Measurements from ENCODE around the gene ITGB6.

The ITGB6 gene

DNA sequence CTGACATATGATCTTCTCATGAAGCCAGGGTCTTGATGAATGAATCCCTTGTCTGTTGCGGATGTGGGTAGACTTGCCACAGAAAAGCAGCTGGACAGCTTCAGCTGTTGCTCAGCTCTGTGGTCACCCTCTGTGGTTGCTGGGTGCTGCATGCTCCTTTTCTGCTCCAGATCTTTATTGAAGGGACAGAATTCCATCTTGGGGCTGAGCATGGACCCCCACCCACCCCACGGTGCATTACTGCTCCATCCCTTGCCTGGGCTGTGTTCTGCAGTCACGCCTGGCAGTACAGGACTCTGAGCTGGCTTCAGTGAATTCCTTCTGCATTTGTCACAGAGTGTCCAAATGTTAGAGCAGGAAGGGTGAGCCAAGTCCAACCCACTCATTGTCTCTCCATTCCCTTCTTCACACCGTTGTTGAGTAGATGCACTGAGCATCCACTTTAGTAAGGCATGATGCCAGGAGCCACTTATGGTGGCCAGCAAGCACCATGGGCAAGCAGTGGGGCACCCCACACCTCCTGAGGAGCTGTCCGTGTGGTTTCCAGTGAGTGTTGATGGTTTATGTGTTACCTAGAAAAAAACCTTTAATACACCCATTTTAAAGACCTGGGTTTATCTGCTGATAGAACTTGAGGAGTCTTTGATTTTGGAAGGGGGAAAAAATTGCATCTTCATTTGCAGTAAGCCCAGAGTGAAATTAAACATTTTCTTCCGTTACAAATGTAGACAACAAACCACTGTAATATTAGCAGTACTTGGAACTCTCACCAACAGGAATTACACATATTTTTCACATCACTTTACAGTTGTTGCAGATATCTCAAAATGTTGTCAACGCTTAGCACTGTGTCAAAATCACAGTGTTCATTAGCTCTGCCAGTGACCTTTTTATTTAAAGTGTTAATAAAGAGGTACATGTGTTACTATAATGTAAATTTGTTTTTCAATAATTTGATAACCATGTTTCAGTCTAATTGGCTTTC, 14.7 kb upstream of the ITGB6 start:
- no peaks in the 10 kb centered on the region for H3K27me3 ChIP-seq (ENCODE audit: control insufficient read depth, insufficient read depth, low read length)
- H3K36me3 ChIP-seq (ENCODE audit: control insufficient read depth, insufficient read depth, low read length) = no peaks in the 10 kb centered on the region
- no peak overlapping the region for H2AFZ ChIP-seq
- H3K4me3 ChIP-seq (ENCODE audit: low read depth, low read length) = no peak overlapping the region
- H3K9ac ChIP-seq = no peak overlapping the region
- H3K27ac ChIP-seq = no peak overlapping the region
- TF ChIP-seq, protein P1, sequence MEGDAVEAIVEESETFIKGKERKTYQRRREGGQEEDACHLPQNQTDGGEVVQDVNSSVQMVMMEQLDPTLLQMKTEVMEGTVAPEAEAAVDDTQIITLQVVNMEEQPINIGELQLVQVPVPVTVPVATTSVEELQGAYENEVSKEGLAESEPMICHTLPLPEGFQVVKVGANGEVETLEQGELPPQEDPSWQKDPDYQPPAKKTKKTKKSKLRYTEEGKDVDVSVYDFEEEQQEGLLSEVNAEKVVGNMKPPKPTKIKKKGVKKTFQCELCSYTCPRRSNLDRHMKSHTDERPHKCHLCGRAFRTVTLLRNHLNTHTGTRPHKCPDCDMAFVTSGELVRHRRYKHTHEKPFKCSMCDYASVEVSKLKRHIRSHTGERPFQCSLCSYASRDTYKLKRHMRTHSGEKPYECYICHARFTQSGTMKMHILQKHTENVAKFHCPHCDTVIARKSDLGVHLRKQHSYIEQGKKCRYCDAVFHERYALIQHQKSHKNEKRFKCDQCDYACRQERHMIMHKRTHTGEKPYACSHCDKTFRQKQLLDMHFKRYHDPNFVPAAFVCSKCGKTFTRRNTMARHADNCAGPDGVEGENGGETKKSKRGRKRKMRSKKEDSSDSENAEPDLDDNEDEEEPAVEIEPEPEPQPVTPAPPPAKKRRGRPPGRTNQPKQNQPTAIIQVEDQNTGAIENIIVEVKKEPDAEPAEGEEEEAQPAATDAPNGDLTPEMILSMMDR (IDR thresholded peaks at IDR 0.05) = no peak
- no peaks in the 10 kb centered on the region for H3K79me2 ChIP-seq
- no peak overlapping the region for H3K4me2 ChIP-seq (ENCODE audit: low read length)
- H3K4me1 ChIP-seq = peaks cover 2% of the 10 kb centered on the region
- H3K9me3 ChIP-seq (ENCODE audit: control insufficient read depth, low read length) = no peaks in the 10 kb centered on the region

DNA sequence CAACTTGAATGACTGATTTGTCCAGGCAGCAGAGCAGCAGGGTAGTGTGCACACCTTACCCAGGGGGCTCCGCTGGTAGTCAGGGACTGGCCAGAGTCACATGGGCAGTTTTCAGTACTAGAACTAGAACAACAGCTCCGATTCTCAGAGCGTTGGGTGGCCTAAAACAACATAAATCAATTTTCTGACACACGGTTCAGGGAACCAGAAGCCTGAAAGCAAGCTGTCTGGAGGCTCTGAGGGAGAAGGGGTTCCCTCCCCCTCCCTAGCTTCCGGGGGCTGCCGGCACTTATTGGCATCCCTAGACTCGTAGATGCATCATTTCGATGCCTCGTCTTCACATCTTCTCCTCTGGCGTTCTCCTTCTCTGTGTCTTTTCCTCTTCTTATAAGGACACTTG, 13.4 kb upstream of the ITGB6 start:
- peaks cover 3% of the 10 kb centered on the region for H3K4me1 ChIP-seq
- no peak overlapping the region for H3K9ac ChIP-seq
- H3K79me2 ChIP-seq = no peaks in the 10 kb centered on the region
- no peaks in the 10 kb centered on the region for H3K9me3 ChIP-seq (ENCODE audit: control insufficient read depth, low read length)
- no peak overlapping the region for H3K27ac ChIP-seq
- H3K4me2 ChIP-seq (ENCODE audit: low read length) = no peak overlapping the region
- H2AFZ ChIP-seq = no peak overlapping the region
- no peaks in the 10 kb centered on the region for H3K27me3 ChIP-seq (ENCODE audit: control insufficient read depth, insufficient read depth, low read length)
- no peak overlapping the region for H3K4me3 ChIP-seq (ENCODE audit: low read depth, low read length)
- TF ChIP-seq, protein P1 (IDR thresholded peaks at IDR 0.05) = no peak
- no peaks in the 10 kb centered on the region for H3K36me3 ChIP-seq (ENCODE audit: control insufficient read depth, insufficient read depth, low read length)

DNA sequence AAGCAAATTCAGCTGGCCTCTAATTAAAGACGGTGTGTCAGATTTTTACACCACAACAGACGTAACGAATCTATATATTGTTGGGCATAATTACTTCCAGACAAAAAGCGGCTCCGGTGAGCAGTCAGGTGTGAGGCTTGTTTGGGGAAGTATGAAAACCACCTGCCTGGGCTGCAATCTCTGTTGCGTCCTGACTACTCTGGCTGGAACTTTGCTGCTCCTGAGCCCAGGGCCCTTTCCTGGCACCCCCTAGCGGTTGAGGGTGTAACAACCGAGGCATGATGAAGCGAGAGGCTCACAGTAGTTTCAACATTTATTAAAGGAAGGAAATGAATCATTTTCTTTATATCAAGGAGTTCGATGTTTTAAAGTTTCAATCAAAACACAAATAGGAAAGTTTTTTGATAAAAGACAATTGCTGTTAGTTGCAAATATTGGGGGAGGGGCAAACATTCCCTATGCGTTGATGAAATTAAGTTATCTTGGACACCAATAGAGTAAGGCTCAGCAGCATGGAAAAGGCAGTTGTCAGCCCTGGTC, 10.6 kb upstream of the ITGB6 start:
- no peak overlapping the region for H3K27ac ChIP-seq
- peaks cover 7% of the 10 kb centered on the region for H3K4me1 ChIP-seq
- TF ChIP-seq, protein P1 (IDR thresholded peaks at IDR 0.05) = peak; percentile 92

DNA sequence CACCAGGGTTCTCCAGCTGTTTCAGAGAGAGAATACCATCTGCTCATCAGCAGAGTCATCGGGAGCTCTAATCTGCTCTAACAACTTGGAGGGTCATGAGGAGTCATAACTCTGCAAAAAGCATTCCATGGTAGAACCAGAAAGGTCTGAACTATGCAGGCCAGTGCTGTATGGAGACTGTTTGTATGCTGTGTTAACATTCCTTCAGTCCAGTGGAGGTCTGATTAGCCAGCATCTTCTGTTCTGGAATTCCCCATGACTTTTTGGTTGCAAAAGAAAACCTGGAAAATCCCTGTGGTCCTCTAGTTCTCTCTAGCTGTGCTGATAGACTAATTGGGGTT, 9.4 kb upstream of the ITGB6 start:
- Histone ChIP-seq H2AFZ (peak overlapping the region; percentile 28), H3K9ac (no peak overlapping the region), H3K79me2 (no peaks in the 10 kb centered on the region), H3K27ac (no peak overlapping the region), H3K27me3 (ENCODE audit: control insufficient read depth, insufficient read depth, low read length) (no peaks in the 10 kb centered on the region), H3K9me3 (ENCODE audit: control insufficient read depth, low read length) (no peaks in the 10 kb centered on the region), H3K4me3 (ENCODE audit: low read depth, low read length) (no peak overlapping the region), H3K4me2 (ENCODE audit: low read length) (no peak overlapping the region), H3K4me1 (peaks cover 13% of the 10 kb centered on the region), H3K36me3 (ENCODE audit: control insufficient read depth, insufficient read depth, low read length) (no peaks in the 10 kb centered on the region)
- TF ChIP-seq, protein P1 (IDR thresholded peaks at IDR 0.05) = no peak

More for the DNA sequence above, 10.6 kb upstream of the ITGB6 start:
- no peak overlapping the region for H3K4me3 ChIP-seq (ENCODE audit: low read depth, low read length)
- no peak overlapping the region for H3K4me2 ChIP-seq (ENCODE audit: low read length)
- H3K9ac ChIP-seq = no peak overlapping the region
- no peaks in the 10 kb centered on the region for H3K79me2 ChIP-seq
- H3K9me3 ChIP-seq (ENCODE audit: control insufficient read depth, low read length) = no peaks in the 10 kb centered on the region
- H3K27me3 ChIP-seq (ENCODE audit: control insufficient read depth, insufficient read depth, low read length) = no peaks in the 10 kb centered on the region
- no peaks in the 10 kb centered on the region for H3K36me3 ChIP-seq (ENCODE audit: control insufficient read depth, insufficient read depth, low read length)
- H2AFZ ChIP-seq = peak overlapping the region; percentile 31

All from parathyroid adenoma (tissue), 2 donors.